Measurements from ENCODE around the gene MEDAG.
"Not testable (repeated sequence)": the region's sequence is repeated elsewhere in the genome, so short reads cannot be mapped to it uniquely, and the experiment has no call there.

MEDAG gene

GRCh38 chr13:30910676-30911075 is 4.6 kb downstream of the MEDAG start:
- DNase-seq, result no peak

DNA sequence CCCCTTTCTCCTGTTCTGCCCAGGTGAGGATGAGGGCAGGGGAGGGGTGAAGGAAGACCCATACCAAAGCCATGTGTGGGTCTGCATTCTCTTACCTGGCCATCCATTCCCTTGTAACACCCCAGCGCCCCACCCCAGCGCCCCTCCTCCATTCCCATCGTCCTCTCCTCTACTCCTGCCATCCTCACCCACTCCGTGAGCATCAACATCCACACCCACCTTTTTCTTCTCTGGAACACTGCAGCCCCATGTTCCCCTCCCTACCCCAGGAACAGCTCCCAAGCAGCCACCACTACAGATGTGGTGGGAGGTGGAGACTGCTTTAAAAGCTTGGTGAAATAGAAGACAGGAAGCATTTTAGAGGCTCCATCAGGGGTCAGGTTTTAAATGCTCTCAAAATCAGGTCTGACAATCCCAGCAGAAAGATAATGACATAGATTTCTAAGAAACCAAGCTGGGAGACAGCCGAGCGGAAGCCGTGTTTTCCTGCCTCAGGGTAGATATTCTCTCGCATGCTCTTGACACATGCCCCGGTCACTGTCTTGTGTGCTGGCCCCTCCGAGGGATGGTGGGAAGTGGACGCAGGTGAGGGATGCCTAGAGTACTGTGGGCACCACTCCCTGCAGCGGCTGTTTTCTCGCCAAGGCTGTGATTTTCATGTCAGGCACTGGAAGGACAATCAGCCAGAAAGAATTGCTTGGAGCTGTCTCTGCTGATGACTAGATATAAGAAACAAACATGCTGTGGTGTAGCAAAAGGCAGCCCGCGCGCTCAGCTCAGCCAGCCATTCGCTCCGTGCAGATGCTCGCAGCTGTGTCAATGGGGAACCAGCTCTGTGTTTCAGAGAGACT is 9.8 kb downstream of the MEDAG start:
- no peak for DNase-seq

GRCh38 chr13:30916991-30917390 is 10.9 kb downstream of the MEDAG start:
- no peak for DNase-seq

DNA sequence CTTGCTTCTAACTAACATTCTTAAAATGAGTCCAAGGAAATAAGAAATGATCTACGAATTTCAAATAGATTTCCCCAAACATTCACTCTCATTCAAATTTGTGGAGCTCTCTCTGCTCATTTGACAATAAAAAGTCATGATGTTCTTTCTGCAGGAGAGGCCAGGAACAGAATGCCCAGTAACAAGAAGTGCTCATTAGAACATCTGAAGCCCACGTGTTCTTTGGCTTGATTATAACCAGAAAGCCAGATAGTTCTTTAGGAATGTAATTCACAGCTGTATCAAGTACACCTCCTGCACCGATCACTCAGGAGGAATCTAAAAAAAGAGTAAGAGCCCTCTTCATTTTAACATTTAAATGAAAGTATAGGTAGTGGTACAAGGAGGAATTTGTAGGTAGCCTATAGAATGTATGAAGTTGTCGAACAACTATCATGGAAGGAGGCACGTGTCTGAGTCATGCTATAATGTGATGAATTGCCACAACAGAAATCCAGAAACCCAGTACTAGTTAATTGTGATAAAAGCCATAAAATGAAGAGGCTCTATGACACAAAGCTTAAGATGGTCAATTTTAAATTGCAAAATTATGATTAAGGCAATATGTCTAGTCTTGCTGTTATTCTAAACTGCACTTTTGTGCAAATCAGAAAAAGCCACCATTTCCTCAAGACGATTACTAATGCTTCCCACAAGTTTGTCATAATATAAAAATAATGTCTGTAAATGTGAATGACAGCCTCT is 12.8 kb downstream of the MEDAG start:
- no peak for DNase-seq

GRCh38 chr13:30920162-30920909 is 14.3 kb downstream of the MEDAG start:
- DNase-seq, result no peak

DNA sequence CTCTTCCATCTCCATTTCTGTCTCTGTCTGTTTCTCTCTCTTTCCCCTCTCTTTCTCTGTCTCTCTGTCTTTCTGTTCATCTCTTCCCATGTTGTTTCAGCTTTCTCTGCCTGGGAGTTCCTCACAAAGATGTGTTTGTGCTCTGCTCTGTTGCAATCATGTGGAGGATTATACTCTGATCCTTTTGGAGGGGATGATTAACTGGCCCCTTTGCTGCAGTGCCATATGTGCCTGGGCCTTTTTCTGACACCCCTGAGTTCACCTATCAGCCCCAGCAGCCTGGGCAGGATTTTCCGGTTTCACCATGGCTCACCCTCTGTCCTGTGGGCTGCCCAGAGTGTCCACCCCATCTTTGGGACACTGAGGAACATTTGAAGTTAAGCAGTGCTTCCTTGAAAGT is 17.3 kb downstream of the MEDAG start:
- no peak for DNase-seq

- DNase-seq, result no peak
These were observed 18.6 kb downstream of the MEDAG start for GRCh38 chr13:30924721-30925120.

GRCh38 chr13:30925429-30925828 is 19.4 kb downstream of the MEDAG start:
- DNase-seq, result no peak

DNA sequence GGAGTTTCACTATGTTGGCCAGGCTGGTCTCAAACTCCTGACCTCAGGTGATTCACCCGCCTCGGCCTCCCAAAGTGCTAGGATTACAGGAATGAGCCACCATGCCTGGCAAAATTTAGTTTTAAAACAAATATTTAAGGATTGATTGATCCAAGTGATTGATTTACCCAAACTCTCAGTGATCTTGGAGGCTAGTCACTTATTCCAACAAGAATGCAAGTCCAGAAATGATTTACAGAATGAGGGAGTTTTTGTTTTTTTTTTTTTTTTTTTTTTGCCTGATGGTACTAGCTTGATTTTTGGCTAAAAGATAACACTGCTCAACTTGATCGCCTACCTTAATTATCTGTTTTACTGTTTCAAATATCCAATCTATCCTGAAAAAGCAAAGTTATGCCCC is 20.7 kb downstream of the MEDAG start:
- no peak for DNase-seq

- DNase-seq, result not testable (repeated sequence)
These were observed 21.1 kb downstream of the MEDAG start for GRCh38 chr13:30927188-30927587.

DNA sequence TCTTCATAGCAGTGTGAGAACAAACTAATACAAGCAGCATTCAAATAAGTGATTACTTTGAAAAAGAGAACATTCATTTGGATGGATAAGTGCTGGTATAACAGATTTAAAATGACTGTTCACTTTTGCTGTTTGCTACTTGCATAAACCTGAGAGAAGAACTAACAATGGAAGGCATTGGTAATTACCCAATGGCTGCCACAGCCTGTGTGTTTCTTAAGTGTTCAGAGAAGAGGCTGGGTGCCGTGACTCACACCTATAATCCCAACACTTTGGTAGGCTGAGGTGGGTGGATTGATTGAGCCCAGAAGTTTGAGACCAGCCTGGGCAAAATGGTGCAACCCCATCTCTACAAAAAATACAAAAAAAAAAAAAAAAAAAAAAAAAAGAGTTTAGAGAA is 21.5 kb downstream of the MEDAG start:
- no peak for DNase-seq

- DNase-seq, result no peak
These were observed 22.9 kb downstream of the MEDAG start for GRCh38 chr13:30928978-30929377.

- DNase-seq, result no peak
These were observed 26.6 kb downstream of the MEDAG start, which contains the start of gene TEX26 for GRCh38 chr13:30932481-30933353. Gene TEX26, plus strand, starts transcription at chr13:30932656. Its CDS starts 60 bp downstream, at chr13:30932716.

DNA sequence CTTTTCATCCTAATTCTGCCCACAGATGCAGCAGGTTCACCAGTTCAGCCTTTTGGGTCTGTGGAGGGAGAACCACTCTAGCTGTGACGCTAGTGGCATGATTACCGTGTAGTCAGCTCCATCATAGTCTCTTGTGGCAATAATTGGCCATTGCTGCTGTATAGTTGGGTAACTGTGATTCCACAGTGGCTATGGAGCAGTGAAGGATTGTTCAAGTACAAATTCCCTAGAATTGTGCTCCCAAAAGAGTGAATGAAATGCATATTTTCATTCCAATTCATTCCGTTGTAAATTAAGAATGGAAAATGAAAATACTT is 27.2 kb downstream of the MEDAG start:
- no peak for DNase-seq

DNA sequence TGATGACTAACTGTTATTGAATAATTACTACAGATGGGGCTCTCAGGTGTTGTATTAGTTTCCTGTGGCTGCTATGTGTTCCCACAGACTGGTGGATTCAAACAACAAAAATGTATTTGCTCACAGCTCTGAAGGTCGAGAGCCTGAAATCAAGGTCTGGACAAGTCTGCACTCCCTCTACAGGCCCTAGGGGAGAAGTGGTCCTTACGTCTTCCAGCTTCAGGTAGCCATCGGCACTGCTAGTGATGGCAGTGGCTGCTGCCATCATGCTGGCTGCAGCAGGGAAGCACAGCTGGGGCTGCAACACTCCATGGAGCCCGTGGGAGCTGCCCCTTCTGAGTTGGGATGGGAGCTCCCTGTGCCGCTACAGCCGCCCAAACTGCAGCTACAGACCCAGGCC is 28.3 kb downstream of the MEDAG start:
- no peak for DNase-seq

DNA sequence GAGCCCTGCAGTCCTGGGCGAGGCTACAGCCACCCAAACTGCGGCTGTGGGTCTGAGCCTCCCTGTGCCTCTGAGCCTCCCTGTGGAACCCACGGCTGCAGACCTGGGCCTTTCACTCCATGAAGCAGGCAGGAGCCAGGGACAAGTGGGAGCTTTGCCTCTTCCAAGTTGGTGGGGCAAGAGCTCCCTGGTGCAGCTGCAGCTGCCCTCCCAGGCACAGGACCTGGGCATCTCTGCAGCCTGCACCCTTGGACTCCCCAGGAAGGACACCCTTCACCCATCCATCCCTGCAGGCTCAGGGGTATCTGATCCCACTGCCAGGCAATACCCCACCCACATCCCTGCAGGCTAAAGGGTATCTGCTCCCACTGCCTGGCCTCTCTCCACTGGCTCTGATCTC is 28.7 kb downstream of the MEDAG start:
- no peak for DNase-seq

DNA sequence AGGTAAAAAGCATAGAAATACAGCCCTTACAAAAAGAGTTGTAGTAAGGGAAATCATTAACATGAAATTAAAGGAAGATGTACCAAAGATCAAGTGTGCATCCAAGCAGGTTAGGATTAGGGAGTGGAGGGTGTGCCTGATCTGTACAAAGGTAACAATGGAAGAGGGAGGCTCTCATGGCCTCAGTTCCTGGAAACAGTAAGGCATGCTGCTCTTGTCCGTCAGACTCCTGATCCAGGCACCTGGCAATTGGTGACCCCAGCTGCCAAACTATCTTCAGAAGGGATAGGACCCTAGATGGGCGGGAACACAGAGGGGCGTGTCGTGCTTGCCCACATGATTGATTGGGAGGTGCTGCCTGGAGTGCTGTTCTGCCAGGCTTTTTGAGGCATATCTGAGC is 30.9 kb downstream of the MEDAG start:
- DNase-seq, result no peak

DNA sequence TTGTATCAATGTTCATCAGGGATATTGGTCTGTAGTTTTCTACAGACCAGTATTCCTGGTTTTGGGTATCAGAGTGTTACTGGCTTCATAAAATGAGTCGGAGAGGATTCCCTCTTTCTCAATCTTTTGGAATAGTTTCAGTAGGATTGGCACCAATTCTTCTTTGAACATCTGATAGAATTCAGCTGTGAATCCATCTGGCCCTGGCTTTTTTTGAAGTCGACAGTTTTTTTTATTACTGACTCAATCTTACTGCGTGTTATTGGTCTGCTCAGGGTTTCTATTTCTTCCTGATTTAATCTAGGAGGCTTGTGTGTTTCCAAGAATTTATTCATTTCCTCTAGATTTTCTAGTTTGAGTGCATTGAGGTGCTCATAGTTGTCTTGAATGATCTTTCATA is 37.8 kb downstream of the MEDAG start:
- no peak for DNase-seq

GRCh38 chr13:30957258-30957943 is 51.3 kb downstream of the MEDAG start:
- DNase-seq, result no peak

DNA sequence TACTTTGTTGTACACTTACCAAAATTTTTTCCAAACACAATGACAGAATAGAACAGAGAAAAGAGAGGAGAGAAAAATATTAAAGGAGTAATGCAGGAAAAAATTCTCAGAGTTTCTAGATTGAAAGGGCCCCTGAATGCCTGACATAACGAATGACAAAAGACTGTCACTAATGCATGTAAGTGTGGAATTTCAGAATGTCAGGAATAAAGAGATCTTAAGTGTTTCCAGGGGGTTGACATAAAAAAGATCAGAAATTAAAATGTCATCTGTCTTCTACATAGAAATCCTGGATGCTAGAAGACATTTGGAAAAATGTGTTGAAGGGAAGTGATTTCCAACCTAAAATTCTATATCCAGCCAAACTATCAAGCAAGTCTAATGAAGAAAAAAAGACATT is 53.6 kb downstream of the MEDAG start:
- no peak for DNase-seq

DNA sequence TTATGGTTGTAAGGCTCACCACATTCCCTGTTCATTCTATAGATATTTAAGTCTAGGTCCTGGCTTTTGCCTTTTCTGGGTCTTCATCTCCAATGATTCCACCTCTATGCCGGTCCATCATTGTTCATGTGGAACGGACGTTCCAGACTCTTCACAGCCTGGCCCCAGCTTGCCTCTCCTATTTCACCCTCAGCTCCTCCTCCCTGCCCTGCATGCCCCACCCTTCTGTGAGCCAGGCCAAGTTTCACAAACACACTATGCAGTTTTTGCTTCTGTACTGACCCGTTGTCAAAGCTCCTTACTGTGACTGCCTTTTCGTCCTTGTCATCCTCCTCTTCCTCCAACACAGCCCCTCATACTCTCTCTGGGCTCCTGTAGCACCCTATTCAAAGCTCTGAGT is 57.7 kb downstream of the MEDAG start:
- no peak for DNase-seq

DNA sequence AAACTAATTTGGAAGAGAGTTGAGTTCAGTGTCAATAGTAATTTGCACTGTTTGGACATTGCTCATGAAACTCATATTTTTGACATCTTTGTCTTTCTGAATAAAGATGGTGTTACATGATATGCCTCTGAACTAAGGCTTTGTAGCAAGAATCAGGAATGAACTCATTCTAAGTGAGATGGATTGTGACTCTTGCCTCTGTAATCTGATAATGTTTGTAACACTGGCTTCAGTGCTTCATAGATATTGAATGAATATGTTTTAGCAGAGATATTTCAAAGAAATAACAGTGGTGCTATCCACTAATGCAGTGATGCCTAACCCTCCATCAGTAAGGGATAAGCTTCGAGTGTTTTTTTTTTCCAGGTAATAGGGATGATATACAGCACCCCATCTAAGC is 59.3 kb downstream of the MEDAG start:
- DNase-seq, result no peak
